ENCODE measurements around the gene CRCP. TPM values are rescaled to one million over a fixed set of nuclear protein-coding genes. Genes with fewer than 3 reads are reported as not detected.
A peak's percentile ranks its signal among the peaks of the same experiment; 100 is the strongest.
"Not testable (repeated sequence)": the region's sequence is repeated elsewhere in the genome, so short reads cannot be mapped to it uniquely, and the experiment has no call there.

CRCP gene
- total RNA-seq, 1 donor from 2014 or later: 17.5 TPM

GRCh38 chr7:66150471-66150870 lies 35.8 kb downstream of the CRCP start:
- DNase-seq (ENCODE audit: low spot score) (peak; percentile 88), ATAC-seq (peak; percentile 58)

- ATAC-seq (no peak), DNase-seq (ENCODE audit: low spot score) (no peak)
Measured at GRCh38 chr7:66152371-66153191, 37.9 kb downstream of the CRCP start.

GRCh38 chr7:66153691-66154090 lies 39.0 kb downstream of the CRCP start:
- DNase-seq (ENCODE audit: low spot score) (no peak), ATAC-seq (no peak)

GRCh38 chr7:66156035-66156434 lies 41.4 kb downstream of the CRCP start:
- DNase-seq (ENCODE audit: low spot score); ATAC-seq: not testable (repeated sequence)

- DNase-seq (ENCODE audit: low spot score) (no peak), ATAC-seq (no peak)
Measured at GRCh38 chr7:66157060-66157459, 42.4 kb downstream of the CRCP start.

GRCh38 chr7:66162622-66163021 lies 48.0 kb downstream of the CRCP start:
- ATAC-seq (peak; percentile 43), DNase-seq (ENCODE audit: low spot score) (no peak)

GRCh38 chr7:66163186-66163610 lies 48.6 kb downstream of the CRCP start:
- ATAC-seq: peak; percentile 81
- peak; percentile 62 for DNase-seq (ENCODE audit: low spot score)

- ATAC-seq (no peak), DNase-seq (ENCODE audit: low spot score) (no peak)
Measured at GRCh38 chr7:66164356-66164755, 49.7 kb downstream of the CRCP start.

- DNase-seq (ENCODE audit: low spot score) (no peak), ATAC-seq (no peak)
Measured at GRCh38 chr7:66167773-66168387, 53.2 kb downstream of the CRCP start.

GRCh38 chr7:66169616-66170015 lies 55.0 kb downstream of the CRCP start:
- ATAC-seq (no peak), DNase-seq (ENCODE audit: low spot score) (no peak)

GRCh38 chr7:66170309-66171231 lies 55.9 kb downstream of the CRCP start:
- DNase-seq (ENCODE audit: low spot score) (no peak), ATAC-seq (peak; percentile 55)

- ATAC-seq; DNase-seq (ENCODE audit: low spot score): not testable (repeated sequence)
Measured at GRCh38 chr7:66172536-66173401, 58.1 kb downstream of the CRCP start.

GRCh38 chr7:66173856-66174255 lies 59.2 kb downstream of the CRCP start:
- DNase-seq (ENCODE audit: low spot score) (no peak), ATAC-seq (no peak)

GRCh38 chr7:66175006-66175405 lies 60.4 kb downstream of the CRCP start:
- not testable (repeated sequence) for DNase-seq (ENCODE audit: low spot score); ATAC-seq

GRCh38 chr7:66176914-66177313 lies 62.3 kb downstream of the CRCP start:
- ATAC-seq (peak; percentile 99), DNase-seq (ENCODE audit: low spot score) (peak; percentile 88)

GRCh38 chr7:66178258-66178657 lies 63.6 kb downstream of the CRCP start:
- ATAC-seq: no peak
- DNase-seq (ENCODE audit: low spot score): no peak

GRCh38 chr7:66181329-66181728 lies 66.7 kb downstream of the CRCP start:
- no peak for ATAC-seq
- DNase-seq (ENCODE audit: low spot score): no peak

- DNase-seq (ENCODE audit: low spot score): no peak
- ATAC-seq: no peak
Measured at GRCh38 chr7:66181845-66182244, 67.2 kb downstream of the CRCP start.

GRCh38 chr7:66182920-66183319 lies 68.3 kb downstream of the CRCP start:
- ATAC-seq (no peak), DNase-seq (ENCODE audit: low spot score) (no peak)

- ATAC-seq (no peak), DNase-seq (ENCODE audit: low spot score) (no peak)
Measured at GRCh38 chr7:66183700-66184099, 69.1 kb downstream of the CRCP start.

Data from left lobe of liver (tissue), 2 donors.